Head of caudate nucleus (tissue), 42 donors: ENCODE data around the gene CELF1.
"Not testable (repeated sequence)": the region's sequence is repeated elsewhere in the genome, so short reads cannot be mapped to it uniquely, and the experiment has no call there.

ENCODE experiments used
- DNase-seq, 42 donors: peaks; one replicate each; pipeline versions ENCODE4 v3.0.0 to v3.0.0-alpha.2; 2020 to 2021; ENCODE audit warnings: mixed read lengths in 7 of 42
- intact Hi-C: fragments of 100-400 bp; cut with DNase I; formaldehyde crosslinking; loops from one replicate; pipeline ENCODE4 v1.15.0; 2022

CELF1 gene

DNA sequence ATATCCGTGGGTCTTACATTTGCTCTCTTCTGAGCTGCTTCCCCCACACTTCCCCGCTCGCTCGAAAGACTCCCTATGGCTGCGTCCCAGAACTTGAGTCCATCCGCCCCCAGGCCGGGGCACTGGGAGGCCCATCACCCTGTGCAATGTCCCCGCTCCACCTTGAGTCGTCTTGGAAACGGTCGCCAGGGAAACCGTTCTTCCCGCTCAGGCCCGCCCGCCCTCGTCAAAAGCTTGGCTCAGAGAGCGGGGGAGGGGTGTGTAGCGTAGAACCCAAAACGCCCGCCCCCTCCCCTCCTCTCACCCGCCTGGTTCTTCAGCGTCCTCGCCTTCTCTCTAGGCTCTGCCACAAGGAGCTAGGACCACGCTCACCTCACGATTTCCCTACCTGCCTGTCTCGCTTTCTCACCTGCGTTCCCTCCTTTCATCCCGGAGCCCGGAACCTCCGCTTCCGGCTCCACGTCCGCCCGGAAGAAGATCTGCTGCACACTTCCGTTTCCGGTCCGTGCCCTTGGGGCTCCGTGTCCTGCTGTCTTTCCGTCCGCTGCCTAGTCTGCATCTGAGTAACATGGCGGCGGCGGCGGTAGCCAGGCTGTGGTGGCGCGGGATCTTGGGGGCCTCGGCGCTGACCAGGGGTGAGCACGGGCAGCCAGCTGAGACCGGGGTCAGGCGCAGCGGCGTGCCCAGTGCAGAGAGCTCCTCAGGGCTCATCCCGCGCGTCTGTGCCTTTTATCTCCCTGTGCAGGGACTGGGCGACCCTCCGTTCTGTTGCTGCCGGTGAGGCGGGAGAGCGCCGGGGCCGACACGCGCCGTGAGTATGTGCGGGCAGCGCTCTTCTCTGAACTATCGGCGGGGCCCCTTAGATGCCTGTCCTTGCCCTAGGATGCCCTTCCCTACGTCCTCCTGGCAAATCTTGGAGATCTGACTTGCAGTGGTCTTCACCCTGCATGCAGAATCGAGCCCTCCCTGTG lies 25.9 kb upstream of the CELF1 start, which contains the start of the genes KBTBD4 and NDUFS3:
TSS of gene KBTBD4 (minus strand) at position 447 of the 971 bp plus-strand sequence. CDS start at position 428, 19 bp downstream.
TSS of gene NDUFS3 (plus strand) at position 551 of the 971 bp plus-strand sequence. CDS start at position 569, 18 bp downstream.
- intact Hi-C loops: loop anchor here (5.0 kb wide), 1 partner anchor 172 kb away; the partner anchor contains the start of gene SLC39A13
- DNase-seq: peak; percentile 77 to 97 (median 93)

DNA sequence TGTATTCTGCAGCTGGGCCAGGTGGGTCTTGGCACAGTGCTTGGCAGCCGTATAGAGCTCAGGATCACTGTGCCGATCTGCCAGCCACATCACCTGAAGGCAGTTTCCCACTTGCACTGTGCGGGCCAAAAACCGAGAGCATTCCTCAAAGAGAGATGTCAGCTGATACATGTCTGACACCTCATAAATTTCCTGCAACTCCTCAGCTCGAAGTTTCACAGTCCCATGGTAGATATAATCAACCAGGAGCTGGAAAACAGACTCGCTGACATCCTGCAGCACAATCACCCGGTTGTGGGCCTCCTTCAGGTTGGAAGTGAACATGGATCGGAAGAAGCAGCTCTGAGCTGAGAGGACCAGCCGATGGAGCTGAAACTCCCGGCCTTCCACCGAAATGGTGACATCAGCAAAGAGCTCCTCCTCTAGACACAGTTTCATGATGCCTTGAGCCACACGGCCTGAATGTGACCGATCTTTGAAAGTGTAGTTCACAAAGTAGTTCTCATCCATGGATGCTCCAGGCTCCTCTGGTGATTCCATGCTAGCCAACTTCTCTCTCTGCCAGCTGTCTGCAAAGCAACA lies 24.6 kb upstream of the CELF1 start:
- peak in 12 of 42 donors; percentile 22 to 65 (median 45) for DNase-seq
- intact Hi-C loops: loop anchor here (5.0 kb wide), 1 partner anchor 170 kb away; the partner anchor contains the start of gene SLC39A13

DNA sequence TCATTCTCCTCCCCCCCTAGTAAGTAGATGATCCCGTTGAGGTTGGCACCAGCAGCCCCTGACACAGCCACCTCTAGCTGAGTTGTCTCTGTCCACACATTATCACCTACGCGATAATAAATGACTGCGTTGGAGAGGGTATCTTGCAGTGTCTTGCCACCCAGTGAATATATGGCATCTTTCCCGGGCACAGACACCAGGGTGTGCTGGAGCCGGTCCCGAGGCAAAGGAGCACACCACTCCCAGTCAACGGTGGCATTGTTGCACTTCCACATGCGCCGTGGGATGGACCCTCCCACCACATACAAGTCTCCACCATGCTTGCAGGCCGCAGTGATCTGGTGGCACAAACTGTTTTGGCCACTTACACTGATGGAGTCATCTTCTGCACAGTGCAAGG lies 20.4 kb upstream of the CELF1 start:
- peak in 27 of 42 donors; percentile 35 to 85 (median 59) for DNase-seq
- intact Hi-C loops: no loop called here

DNA sequence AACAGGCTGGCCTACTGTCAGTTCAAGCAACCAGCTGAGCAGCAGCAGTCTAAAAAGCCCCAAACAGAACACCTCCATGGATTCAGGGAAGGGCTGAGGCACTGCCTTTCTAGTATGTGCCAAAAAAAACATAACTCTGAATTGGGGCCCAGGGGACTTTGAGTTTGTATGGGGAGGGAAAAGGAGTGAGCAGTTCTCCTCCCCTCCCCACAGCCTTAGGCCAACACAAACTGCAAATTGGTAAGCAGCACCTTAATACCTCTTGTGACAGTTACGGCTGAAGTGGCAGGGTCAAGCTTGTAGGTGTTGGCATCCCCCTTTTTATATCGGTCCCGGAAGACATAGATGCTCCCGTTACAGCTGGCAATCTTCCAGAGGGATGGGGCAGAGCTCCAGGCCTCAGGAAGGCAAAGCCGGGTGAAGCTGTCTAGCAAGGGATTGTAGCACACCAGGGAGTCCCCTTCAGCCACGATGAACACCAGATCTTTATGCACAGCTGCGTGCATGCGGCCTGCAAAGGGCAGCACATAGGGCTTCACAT lies 19.9 kb upstream of the CELF1 start:
- intact Hi-C loops: no loop called here
- DNase-seq: peak in 5 of 42 donors; percentile 7 to 63 (median 32)

- no peak for DNase-seq
- intact Hi-C loops: no loop called here
Observed at GRCh38 chr11:47571895-47572294, 19.0 kb upstream of the CELF1 start.

DNA sequence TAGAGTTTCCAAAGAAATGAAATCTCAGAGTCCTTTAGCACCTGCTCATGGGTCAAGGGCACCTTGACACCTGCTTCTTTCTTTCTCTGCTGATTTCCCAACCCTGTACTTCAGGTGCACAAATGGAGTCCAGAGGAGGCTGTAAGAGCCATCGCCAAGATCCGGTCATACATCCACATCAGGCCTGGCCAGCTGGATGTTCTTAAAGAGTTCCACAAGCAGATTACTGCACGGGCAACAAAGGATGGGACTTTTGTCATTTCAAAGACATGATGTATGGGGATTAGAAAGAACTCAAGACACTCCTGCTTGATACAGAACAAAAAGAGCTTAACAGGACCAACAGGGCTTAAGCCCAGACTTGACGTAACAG lies 18.4 kb upstream of the CELF1 start:
- DNase-seq: no peak
- intact Hi-C loops: no loop called here

- intact Hi-C loops: no loop called here
Observed at GRCh38 chr11:47570651-47571356, 17.9 kb upstream of the CELF1 start.

GRCh38 chr11:47569646-47570045 lies 16.7 kb upstream of the CELF1 start:
- intact Hi-C loops: no loop called here
- no peak for DNase-seq

More at GRCh38 chr11:47570651-47571356, 17.9 kb upstream of the CELF1 start:
- DNase-seq: no peak

- intact Hi-C loops: no loop called here
- peak in 2 of 42 donors; percentile 16 to 43 for DNase-seq
Observed at GRCh38 chr11:47566149-47566698, 13.3 kb upstream of the CELF1 start.

DNA sequence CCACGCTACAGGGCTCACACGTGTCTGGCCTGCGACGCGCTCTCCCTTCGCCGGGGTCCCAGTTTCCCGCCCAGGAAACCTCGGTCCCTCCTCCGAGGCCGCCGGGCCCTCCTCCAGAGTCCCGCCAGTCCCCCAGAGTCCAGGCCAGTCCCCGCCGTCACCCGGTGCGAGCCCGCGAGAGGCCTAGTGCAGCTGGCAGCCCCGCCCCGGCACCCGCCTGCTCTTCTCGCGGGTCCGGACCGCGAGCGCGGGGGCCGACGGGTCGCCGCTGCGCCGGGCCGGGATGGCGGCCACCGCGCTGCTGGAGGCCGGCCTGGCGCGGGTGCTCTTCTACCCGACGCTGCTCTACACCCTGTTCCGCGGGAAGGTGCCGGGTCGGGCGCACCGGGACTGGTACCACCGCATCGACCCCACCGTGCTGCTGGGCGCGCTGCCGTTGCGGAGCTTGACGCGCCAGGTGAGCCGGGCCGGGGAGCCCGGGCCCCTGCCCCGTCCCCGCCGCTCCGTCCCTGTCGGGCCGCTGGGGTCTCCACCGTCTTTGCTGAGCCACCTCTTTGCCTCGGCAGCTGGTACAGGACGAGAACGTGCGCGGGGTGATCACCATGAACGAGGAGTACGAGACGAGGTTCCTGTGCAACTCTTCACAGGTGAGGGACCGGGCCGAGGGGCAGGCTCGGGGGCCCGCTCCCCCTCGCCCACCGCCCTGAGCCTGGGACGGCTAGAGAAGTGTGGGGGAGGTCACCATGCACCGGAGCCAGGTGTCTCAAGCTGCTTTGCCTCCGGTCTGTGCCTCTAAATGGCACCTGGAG lies 12.6 kb upstream of the CELF1 start, which contains the start of gene PTPMT1:
TSS of gene PTPMT1 (plus strand) at position 260 of the 809 bp plus-strand sequence. CDS start at position 284, 24 bp downstream.
- peak in 38 of 42 donors; percentile 49 to 82 (median 67) for DNase-seq
- intact Hi-C loops: no loop called here

GRCh38 chr11:47564933-47565339 lies 12.0 kb upstream of the CELF1 start:
- intact Hi-C loops: no loop called here
- no peak for DNase-seq

DNA sequence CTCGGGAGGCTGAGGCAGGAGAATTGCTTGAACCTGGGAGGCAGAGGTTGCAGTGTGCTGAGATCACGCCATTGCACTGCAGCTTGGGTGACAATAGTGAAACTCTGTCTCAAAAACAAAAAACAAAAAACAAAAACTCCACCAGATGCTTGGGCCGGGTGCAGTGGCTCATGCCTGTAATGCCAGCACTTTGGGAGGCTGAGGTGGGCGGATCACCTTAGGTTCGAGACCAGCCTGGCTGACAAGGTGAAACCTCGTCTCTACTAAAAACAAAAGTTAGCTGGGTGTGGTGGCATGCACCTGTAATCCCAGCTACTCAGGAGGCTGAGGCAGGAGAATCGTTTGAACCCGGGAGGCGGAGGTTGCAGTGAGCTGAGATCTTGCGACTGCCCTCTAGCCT lies 11.4 kb upstream of the CELF1 start:
- DNase-seq, intact Hi-C loops: not testable (repeated sequence)

DNA sequence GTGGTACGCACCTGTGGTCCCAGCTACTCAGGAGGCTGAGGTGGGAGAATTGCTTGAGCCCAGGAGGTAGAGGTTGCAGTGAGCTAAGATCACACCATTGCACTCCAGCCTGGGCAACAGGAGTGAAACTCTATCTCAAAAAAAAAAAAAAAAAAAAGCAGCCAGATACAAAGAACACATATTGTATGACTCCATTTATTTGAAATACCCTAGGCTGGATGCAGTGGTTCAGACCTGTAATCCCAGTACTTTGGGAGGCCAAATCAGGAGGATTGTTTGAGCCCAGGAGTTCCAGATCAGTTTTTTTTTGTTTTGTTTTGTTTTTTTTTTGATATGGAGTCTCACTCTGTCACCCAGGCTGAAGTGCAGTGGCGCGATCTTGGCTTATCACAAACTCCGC lies 9.5 kb upstream of the CELF1 start:
- intact Hi-C loops, DNase-seq: not testable (repeated sequence)

- intact Hi-C loops: no loop called here
- DNase-seq: no peak
Observed at GRCh38 chr11:47560426-47560825, 7.5 kb upstream of the CELF1 start.

- intact Hi-C loops: loop anchor here (10.0 kb wide), 1 partner anchor 94 kb away; no protein-coding TSS in a partner anchor
- DNase-seq: no peak
Observed at GRCh38 chr11:47558695-47559094, 5.8 kb upstream of the CELF1 start.

DNA sequence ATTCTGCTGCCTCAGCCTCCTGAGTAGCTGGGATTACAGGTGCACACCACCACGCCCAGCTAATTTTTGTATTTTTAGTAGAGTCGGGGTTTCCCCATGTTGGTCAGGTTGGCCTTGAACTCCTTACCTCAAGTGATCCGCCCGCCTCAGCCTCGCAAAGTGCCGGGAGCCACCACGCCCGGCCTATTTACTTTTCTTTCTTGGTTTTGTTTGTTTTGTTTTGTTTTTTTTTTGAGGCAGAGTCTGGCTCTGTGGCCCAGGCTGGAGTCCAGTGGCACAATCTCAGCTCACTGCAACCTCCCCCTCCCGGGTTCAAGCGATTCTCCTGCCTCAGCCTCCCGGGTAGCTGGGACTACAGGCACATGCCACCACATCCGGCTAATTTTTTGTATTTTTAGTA lies 4.1 kb upstream of the CELF1 start:
- intact Hi-C loops: loop anchor here (10.0 kb wide), 1 partner anchor 92 kb away; no protein-coding TSS in a partner anchor

DNA sequence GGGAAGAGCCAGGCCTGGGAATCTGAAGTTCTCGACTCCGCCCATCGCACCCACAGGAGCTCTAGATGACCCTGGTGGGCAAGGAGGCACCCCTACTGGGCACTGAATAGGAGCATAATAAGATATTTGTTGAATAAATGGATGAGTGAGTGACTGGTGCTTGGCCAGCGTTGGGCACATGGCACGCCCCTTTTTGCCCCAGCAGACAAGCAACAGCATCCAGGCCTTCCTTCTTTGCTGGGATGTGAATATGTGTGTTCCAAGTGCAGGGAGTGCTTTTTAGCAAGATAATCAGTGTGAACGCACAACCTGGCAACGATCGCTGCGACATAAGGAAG lies 443 bp upstream of the CELF1 start:
- intact Hi-C loops: loop anchor here (2.0 to 10.0 kb wide), 2 partner anchors 89 to 129 kb away; no protein-coding TSS in a partner anchor
- DNase-seq: peak in 1 of 42 donors; percentile 32

More for the DNA sequence above, 4.1 kb upstream of the CELF1 start:
- DNase-seq: not testable (repeated sequence)
